GM12874 (cell line): Measurements from ENCODE around the gene SYT12.

Experiments
- CTCF ChIP-seq: IDR thresholded peaks from 2 replicates; pipeline ENCODE4 v1.5.1; 2011; ENCODE audit warnings: low read depth, mild to moderate bottlenecking, control low read depth, low read length, moderate library complexity; ENCODE audit not compliant: insufficient read depth

SYT12 gene

GRCh38 chr11:66987924-66988637 is 34.9 kb upstream of the SYT12 start:
- TF ChIP-seq CTCF: no peak

GRCh38 chr11:66992041-66992440 is 30.9 kb upstream of the SYT12 start:
- TF ChIP-seq CTCF: no peak

- TF ChIP-seq CTCF: no peak
Measured at GRCh38 chr11:66996609-66997273, 26.2 kb upstream of the SYT12 start.

- TF ChIP-seq CTCF: no peak
Measured at GRCh38 chr11:66999555-66999954, 23.4 kb upstream of the SYT12 start.

- TF ChIP-seq CTCF: no peak
Measured at GRCh38 chr11:67001332-67001731, 21.6 kb upstream of the SYT12 start.

- no peak for TF ChIP-seq CTCF
Measured at GRCh38 chr11:67002297-67002913, 20.5 kb upstream of the SYT12 start.

- TF ChIP-seq CTCF: no peak
Measured at GRCh38 chr11:67002921-67003411, 20.0 kb upstream of the SYT12 start.
